Activated B cell treated with CpG ODN at 0.5 μM for 24 hours (primary cell): ENCODE measurements around the gene EMCN. TPM values are rescaled to one million over a fixed set of nuclear protein-coding genes. Genes with fewer than 3 reads are reported as not detected.

Experiments
- ATAC-seq: fragments of 200-7000 bp; cut with Tn5 transposase; one replicate; pipeline ENCODE4 v1.10.0; 2021; ENCODE audit warnings: low read depth, mild to moderate bottlenecking, moderate library complexity
- CTCF ChIA-PET: fragments of 350-600 bp; sonication (Branson Sonifier 250); formaldehyde crosslinking; loops from one replicate; lab custom pipeline; 2021; ENCODE audit warnings: antibody characterized with exemption; lab: Charles Lee
- POLR2A ChIA-PET: fragments of 350-600 bp; sonication (Branson Sonifier 250); formaldehyde crosslinking; loops from one replicate; lab custom pipeline; 2021; ENCODE audit warnings: antibody characterized with exemption; lab: Charles Lee
- DNase-seq: peaks from one replicate; pipeline ENCODE4 v3.0.0; 2022
- H3K27ac Mint-ChIP-seq: one replicate; pipeline ENCODE4 v1.8.0; 2020; ENCODE audit warnings: mixed read lengths
- H3K27me3 Mint-ChIP-seq: one replicate; pipeline ENCODE4 v1.8.0; 2021; ENCODE audit warnings: mixed read lengths
- H3K36me3 Mint-ChIP-seq: one replicate; pipeline ENCODE4 v1.8.0; 2021; ENCODE audit warnings: low read depth, mixed read lengths
- H3K4me1 Mint-ChIP-seq: one replicate; pipeline ENCODE4 v1.8.0; 2021; ENCODE audit warnings: mixed read lengths
- H3K4me3 Mint-ChIP-seq: one replicate; pipeline ENCODE4 v1.8.0; 2020; ENCODE audit warnings: mild to moderate bottlenecking, mixed read lengths
- H3K9me3 Mint-ChIP-seq: one replicate; pipeline ENCODE4 v1.8.0; 2020; ENCODE audit warnings: mixed read lengths
- CTCF ChIP-seq: fragments of 200-600 bp; IDR thresholded peaks from one replicate; pipeline ENCODE4 v1.8.0; 2022; ENCODE audit warnings: antibody characterized with exemption, mild to moderate bottlenecking
- intact Hi-C: fragments of 100-400 bp; cut with micrococcal nuclease; formaldehyde crosslinking; loops from one replicate; pipeline ENCODE4 v1.15.1; 2024
- total RNA-seq: library from RNA; stranded (reverse); gene quantifications from 2 replicates; pipeline ENCODE4 v1.2.3, GENCODE V29; 2022

EMCN gene
- total RNA-seq, 1 donor from 2014 or later = not detected

DNA sequence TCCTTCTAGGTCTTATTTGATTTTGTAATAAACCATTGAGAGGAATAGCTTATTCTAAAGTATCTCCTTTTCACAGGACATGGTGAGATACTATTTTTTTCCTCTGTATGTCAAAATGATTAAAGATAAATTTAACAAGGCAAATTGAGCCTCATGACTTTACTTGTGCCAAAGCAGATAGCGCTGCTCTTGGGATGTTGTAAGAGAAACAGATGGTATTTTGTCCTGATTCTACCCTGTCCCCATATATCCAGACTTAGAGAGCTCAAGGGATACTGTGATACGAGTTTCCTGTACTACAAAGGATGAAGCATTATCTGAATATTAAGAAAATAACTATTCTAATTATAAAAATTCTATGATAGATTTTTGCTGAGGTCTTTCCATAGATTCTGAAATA lies 34.0 kb downstream of the EMCN start:
- ATAC-seq = no peak
- Mint-ChIP-seq H3K36me3 (no peaks in the 10 kb centered on the region), H3K4me1 (no peaks in the 10 kb centered on the region), H3K4me3 (no peak overlapping the region), H3K27me3 (peaks cover 13% of the 10 kb centered on the region), H3K9me3 (no peaks in the 10 kb centered on the region), H3K27ac (no peak overlapping the region)
- ChIA-PET POLR2A (no interaction called here), CTCF (no interaction called here)
- intact Hi-C loops = no loop called here
- TF ChIP-seq CTCF = no peak
- DNase-seq = no peak

- peaks cover 12% of the 10 kb centered on the region for H3K27me3 Mint-ChIP-seq
- no peak for TF ChIP-seq CTCF
Observed at GRCh38 chr4:100479971-100480370, 37.9 kb downstream of the EMCN start.

GRCh38 chr4:100469555-100469954 lies 48.3 kb downstream of the EMCN start:
- Mint-ChIP-seq H3K4me1 (no peaks in the 10 kb centered on the region), H3K9me3 (no peaks in the 10 kb centered on the region), H3K4me3 (no peak overlapping the region), H3K27me3 (no peaks in the 10 kb centered on the region), H3K36me3 (no peaks in the 10 kb centered on the region), H3K27ac (no peak overlapping the region)
- ChIA-PET CTCF (no interaction called here), POLR2A (no interaction called here)
- ATAC-seq (no peak), DNase-seq (no peak)
- intact Hi-C loops = no loop called here
- TF ChIP-seq CTCF = no peak

More at GRCh38 chr4:100479971-100480370, 37.9 kb downstream of the EMCN start:
- Mint-ChIP-seq H3K27ac (no peak overlapping the region), H3K9me3 (no peaks in the 10 kb centered on the region), H3K4me3 (no peak overlapping the region), H3K36me3 (no peaks in the 10 kb centered on the region), H3K4me1 (no peaks in the 10 kb centered on the region)
- ChIA-PET CTCF (no interaction called here), POLR2A (no interaction called here)
- no peak for ATAC-seq
- intact Hi-C loops = no loop called here
- no peak for DNase-seq

DNA sequence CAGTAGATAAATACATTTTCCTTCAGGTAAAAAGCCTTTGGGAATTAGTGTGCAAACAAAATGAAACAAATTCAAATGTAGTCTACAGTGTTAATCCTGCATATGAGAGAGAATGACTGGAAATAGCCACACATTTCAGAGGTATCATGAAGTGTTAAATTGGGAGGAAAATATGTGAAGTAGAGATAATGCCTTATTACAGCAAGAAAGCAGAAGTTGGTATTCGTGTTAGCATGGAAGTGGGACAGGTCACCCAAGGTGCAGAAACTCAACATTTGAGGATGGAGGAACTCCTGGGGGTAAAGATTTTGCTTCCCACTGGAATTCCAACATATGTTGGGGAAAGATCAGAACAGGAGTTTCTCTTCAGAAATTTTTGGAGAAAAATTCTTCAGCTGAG lies 51.3 kb downstream of the EMCN start:
- Mint-ChIP-seq H3K4me1 (no peaks in the 10 kb centered on the region), H3K9me3 (no peaks in the 10 kb centered on the region), H3K27me3 (no peaks in the 10 kb centered on the region), H3K36me3 (no peaks in the 10 kb centered on the region), H3K4me3 (no peak overlapping the region), H3K27ac (no peak overlapping the region)
- ATAC-seq = no peak
- ChIA-PET CTCF (no interaction called here), POLR2A (no interaction called here)
- intact Hi-C loops = no loop called here
- no peak for TF ChIP-seq CTCF
- DNase-seq = no peak

- Mint-ChIP-seq H3K27ac (no peak overlapping the region), H3K36me3 (no peaks in the 10 kb centered on the region), H3K4me1 (peaks cover 5% of the 10 kb centered on the region), H3K9me3 (peaks cover 3% of the 10 kb centered on the region), H3K27me3 (no peaks in the 10 kb centered on the region), H3K4me3 (no peak overlapping the region)
- ChIA-PET POLR2A (no interaction called here), CTCF (no interaction called here)
- DNase-seq = no peak
- TF ChIP-seq CTCF = no peak
- no peak for ATAC-seq
- intact Hi-C loops = no loop called here
Observed at GRCh38 chr4:100461807-100462605, 55.8 kb downstream of the EMCN start.
